ENCODE measurements around the gene TSACC.
A peak's percentile ranks its signal among the peaks of the same experiment; 100 is the strongest.
"Not testable (repeated sequence)": the region's sequence is repeated elsewhere in the genome, so short reads cannot be mapped to it uniquely, and the experiment has no call there.

Gene TSACC

DNA sequence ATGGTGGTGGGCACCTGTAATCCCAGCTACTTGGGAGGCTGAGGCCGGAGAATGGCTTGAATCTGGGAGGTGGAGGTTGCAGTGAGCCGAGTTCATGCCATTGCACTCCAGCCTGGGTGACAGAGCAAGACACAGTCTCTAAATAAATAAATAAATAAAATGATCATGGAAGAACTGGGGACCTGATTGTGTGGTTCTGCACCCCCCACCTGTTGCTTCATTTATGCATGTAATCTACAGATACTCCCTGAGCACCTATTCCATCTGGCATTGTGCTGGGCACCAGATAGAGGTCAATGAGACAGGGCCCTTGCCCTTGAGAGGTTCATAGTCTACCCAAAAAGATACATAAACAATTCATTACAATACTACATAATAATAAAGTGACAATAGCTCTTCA is 19.7 kb downstream of the TSACC start:
- Mint-ChIP-seq H3K4me3 (no peak overlapping the region), H3K27me3 (peaks cover 26 to 52% of the 10 kb centered on the region in 2 donors), H3K9me3 (no peaks in the 10 kb centered on the region), H3K36me3 (ENCODE audit: insufficient read depth) (no peaks in the 10 kb centered on the region), H3K4me1 (ENCODE audit: low read depth in 2 of 2) (peaks cover 3 to 4% of the 10 kb centered on the region in 2 donors), H3K27ac (no peak overlapping the region)
- DNase-seq (no peak), ATAC-seq (replicated peaks) (no peak)

DNA sequence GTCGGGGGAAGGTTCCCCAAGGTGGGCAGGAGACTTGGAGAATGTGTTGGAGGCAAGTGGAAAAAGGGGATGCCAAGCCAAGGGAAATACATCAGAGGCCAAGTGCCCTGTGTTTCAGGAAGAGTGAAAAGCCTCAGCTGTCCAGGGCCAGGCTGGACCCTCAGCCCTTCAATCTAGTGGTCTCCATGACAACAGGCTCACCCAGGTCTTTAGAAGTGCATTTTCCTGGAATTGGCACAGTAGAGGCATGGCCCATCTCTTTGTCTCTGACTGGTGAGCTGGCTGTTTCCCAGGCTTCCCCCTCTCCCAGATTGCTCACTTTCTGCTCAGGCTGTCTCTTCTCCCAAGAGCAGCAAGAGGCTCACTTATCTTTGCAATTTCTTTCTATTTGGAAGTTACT is 20.3 kb downstream of the TSACC start:
- H3K36me3 Mint-ChIP-seq (ENCODE audit: insufficient read depth): no peaks in the 10 kb centered on the region
- H3K4me3 Mint-ChIP-seq: no peak overlapping the region
- H3K27ac Mint-ChIP-seq: no peak overlapping the region

DNA sequence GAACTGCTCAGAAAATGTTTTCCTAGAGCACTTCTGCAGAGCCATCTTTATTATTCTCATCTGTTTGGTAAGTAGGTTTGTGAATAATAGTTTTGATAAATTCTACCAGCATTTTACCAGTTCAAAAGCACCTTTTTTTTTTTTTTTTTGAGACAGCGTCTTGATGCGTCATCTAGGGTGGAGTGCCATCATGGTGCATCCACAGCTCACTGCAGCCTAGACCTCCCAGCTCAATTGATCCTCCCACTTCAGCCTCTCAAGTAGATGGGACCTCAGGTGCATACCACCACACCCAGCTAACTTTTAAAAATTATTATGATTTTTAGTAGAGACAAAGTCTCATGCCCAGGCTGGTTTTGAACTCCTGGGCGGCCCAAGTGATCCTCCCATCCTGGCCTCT is 20.9 kb downstream of the TSACC start:
- ATAC-seq (replicated peaks): no peak
- peaks cover 33 to 57% of the 10 kb centered on the region in 2 donors for H3K27me3 Mint-ChIP-seq
- no peak for DNase-seq

More for the DNA sequence above, 20.3 kb downstream of the TSACC start:
- ATAC-seq (replicated peaks) (no peak), DNase-seq (no peak)
- Mint-ChIP-seq H3K27me3 (peaks cover 27 to 52% of the 10 kb centered on the region in 2 donors), H3K9me3 (no peaks in the 10 kb centered on the region), H3K4me1 (ENCODE audit: low read depth in 2 of 2) (peaks cover 3 to 4% of the 10 kb centered on the region in 2 donors)

DNA sequence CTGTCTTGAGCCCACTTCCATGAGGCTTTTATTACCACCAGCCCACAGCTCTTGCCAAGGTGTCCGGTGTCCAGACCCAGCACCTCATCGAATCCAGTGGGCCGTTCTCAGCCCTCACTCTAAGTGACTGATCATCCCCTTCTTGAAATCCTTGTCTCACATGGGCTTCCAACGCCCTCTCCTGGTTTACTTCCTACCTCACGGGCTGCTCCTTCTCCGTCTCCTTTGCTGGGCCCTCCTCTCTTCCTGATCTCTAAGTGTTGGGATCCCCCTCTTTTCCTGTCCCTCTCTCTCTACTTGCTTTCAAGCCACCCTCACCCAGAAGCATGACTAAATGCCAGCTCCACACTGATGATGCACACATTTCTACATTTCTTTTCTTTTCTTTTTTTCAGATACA is 21.6 kb downstream of the TSACC start:
- Mint-ChIP-seq H3K27me3 (peaks cover 39 to 57% of the 10 kb centered on the region in 2 donors), H3K4me1 (ENCODE audit: low read depth in 2 of 2) (peaks cover 3 to 4% of the 10 kb centered on the region in 2 donors), H3K36me3 (ENCODE audit: insufficient read depth) (no peaks in the 10 kb centered on the region), H3K27ac (no peak overlapping the region), H3K9me3 (no peaks in the 10 kb centered on the region), H3K4me3 (no peak overlapping the region)
- ATAC-seq (replicated peaks) (no peak), DNase-seq (no peak)

More for the DNA sequence above, 20.9 kb downstream of the TSACC start:
- Mint-ChIP-seq H3K27ac (no peak overlapping the region), H3K9me3 (no peaks in the 10 kb centered on the region), H3K4me3 (no peak overlapping the region), H3K4me1 (ENCODE audit: low read depth in 2 of 2) (peaks cover 3 to 4% of the 10 kb centered on the region in 2 donors), H3K36me3 (ENCODE audit: insufficient read depth) (no peaks in the 10 kb centered on the region)

DNA sequence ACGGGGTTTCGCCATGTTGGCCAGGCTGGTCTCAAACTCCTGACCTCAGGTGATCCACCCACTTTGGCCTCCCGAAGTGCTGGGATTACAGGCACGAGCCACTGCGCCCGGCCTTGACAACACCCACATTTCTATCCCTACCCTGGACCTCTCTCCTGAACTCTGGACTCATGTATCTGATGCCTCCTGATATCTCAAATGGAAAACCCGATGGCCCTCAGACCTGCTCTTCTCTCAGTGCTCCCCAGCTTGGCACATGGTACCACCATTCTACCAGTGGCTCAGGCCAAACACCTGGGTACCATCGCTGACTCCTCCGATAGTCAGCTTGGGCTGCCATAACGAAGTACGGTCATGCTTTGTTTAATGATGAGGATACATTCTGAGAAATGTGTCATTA is 22.2 kb downstream of the TSACC start:
- DNase-seq (no peak), ATAC-seq (replicated peaks) (no peak)
- Mint-ChIP-seq H3K27ac (no peak overlapping the region), H3K36me3 (ENCODE audit: insufficient read depth) (no peaks in the 10 kb centered on the region), H3K9me3 (no peaks in the 10 kb centered on the region), H3K27me3 (peaks cover 43 to 57% of the 10 kb centered on the region in 2 donors), H3K4me3 (no peak overlapping the region), H3K4me1 (ENCODE audit: low read depth in 2 of 2) (peaks cover 3 to 4% of the 10 kb centered on the region in 2 donors)

DNA sequence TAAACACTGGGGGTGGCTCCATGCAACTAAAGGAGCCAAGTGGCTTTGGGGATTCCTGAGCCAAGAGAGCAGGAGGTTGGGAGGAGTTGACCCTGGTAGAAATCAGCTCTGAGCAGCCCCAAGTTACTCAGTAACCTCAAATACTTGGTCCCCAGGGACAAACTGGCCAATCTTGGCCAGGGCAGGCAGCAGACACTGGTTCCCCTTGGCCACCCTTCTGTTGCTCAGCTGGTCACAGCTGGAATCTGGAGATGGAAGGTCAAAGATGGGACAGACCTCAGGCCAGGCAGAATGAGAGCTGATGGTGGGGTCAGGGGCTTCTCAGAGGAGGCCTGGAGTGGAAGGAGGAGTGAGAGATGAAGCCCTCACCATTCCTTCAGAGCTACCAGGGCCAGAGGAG is 27.4 kb downstream of the TSACC start:
- H3K4me3 Mint-ChIP-seq: no peak overlapping the region
- H3K4me1 Mint-ChIP-seq (ENCODE audit: low read depth in 2 of 2): peaks cover 5% of the 10 kb centered on the region in 2 donors
- no peak for ATAC-seq (replicated peaks)
- H3K27me3 Mint-ChIP-seq: peaks cover 49 to 66% of the 10 kb centered on the region in 2 donors
- no peak for DNase-seq
- no peaks in the 10 kb centered on the region for H3K36me3 Mint-ChIP-seq (ENCODE audit: insufficient read depth)
- no peaks in the 10 kb centered on the region for H3K9me3 Mint-ChIP-seq
- H3K27ac Mint-ChIP-seq: no peak overlapping the region

DNA sequence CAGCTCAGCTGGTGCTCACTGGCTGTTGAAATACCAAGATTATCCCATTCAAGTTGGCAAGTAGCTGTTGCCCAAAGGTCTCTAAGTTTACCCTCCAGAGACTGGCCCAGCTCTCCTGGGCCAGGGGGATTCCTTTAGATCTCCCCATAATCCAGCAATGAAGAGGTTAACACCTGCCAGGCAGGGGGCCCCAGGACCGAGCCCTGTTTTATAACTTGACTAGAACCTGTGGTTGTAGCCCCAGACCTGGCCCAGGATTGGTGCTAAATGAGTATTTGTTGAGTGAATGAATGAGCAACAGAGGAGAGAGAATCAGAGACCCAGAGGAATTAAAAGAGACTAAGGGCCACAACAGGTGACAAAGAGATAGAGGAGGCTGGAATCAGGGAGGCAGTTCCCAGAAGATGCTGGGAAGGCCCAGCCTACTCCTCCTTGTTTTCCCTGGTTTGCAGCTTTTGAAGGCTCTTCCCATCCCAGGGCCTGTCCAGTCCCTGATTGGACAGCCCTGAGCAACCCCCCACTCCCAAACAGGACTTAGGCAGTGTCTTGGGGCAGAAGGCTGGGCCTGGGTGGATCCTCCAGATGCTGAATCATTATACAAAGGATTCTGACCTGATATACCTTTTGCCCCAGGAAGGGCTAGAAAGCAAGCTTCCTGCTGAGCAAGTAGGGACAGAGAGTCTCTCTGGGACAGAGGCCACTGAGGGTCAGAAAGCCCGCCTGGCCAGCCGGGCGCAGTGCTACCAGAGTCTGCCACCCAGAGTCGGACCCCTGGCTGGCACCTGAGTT is 28.2 kb downstream of the TSACC start:
- H3K9me3 Mint-ChIP-seq: no peaks in the 10 kb centered on the region
- H3K27me3 Mint-ChIP-seq: peaks cover 48 to 68% of the 10 kb centered on the region in 2 donors
- no peak overlapping the region for H3K4me3 Mint-ChIP-seq
- peaks cover 5% of the 10 kb centered on the region in 2 donors for H3K4me1 Mint-ChIP-seq (ENCODE audit: low read depth in 2 of 2)
- no peak overlapping the region for H3K27ac Mint-ChIP-seq
- no peaks in the 10 kb centered on the region for H3K36me3 Mint-ChIP-seq (ENCODE audit: insufficient read depth)
- DNase-seq (no peak), ATAC-seq (replicated peaks) (no peak)

DNA sequence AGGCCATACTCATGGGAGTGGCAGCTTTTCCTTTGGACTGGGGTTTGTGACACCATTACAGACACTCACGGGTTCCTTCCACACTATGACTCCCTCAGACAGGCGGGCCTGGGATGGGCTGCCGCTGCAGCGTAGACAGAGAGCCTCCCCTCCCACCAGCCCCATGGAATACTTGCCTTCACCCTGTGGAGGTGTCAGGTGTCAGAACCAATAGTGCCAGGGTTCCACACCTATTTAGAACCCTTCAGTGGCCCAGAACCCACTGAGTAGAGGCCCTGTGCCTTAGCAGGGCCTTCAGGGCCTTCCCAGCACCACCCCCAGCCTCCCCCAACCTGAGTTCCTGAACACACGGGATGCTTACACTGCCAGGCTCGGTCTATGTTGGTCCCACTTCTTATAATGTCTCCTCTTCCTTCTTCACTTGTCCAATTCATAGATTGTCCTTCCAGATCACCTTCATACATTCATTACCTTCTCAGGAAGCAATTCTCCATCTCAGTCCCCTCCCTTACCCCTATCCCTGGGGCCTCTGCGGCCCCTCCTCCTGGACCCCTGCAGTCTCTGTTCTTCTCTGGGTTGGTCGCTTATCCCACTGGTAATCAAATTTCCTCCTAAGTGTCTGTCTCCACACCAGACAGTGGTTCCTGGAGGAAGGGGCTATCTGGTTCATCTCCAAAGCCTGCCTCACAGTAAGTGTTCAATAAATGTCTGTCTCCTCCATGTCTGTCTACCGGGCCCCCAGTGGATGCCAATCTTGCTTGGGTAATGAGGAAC is 29.2 kb downstream of the TSACC start:
- no peaks in the 10 kb centered on the region for H3K36me3 Mint-ChIP-seq (ENCODE audit: insufficient read depth)
- H3K4me3 Mint-ChIP-seq: no peak overlapping the region
- no peak overlapping the region for H3K27ac Mint-ChIP-seq
- ATAC-seq (replicated peaks): no peak
- peaks cover 5% of the 10 kb centered on the region in 2 donors for H3K4me1 Mint-ChIP-seq (ENCODE audit: low read depth in 2 of 2)
- DNase-seq: no peak
- H3K9me3 Mint-ChIP-seq: no peaks in the 10 kb centered on the region
- peaks cover 54 to 78% of the 10 kb centered on the region in 2 donors for H3K27me3 Mint-ChIP-seq

DNA sequence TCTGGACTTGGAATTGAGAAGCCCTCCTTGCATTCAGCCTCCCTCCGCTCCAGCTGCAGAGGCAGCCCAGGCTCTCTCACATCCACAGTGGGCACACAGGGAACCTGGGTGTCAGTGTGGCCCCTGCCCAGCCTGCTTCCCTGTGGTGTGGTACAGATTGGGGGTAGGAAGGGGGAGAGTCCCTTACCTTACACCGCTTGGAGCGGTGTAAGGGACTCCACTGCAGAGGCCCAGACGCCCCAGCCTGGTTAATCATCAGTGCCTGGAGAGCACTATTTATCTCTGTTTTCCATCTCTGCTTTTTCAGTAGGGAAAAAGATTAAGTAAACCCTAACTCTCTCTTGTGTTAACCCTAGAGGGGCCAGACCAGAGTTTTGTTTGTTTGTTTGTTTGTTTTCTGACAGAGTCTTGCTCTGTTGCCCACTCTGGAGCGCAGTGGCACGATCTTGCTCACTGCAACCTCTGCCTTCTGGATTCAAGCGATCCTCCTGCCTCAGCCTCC is 29.9 kb downstream of the TSACC start:
- ATAC-seq (replicated peaks) (no peak), DNase-seq (no peak)
- Mint-ChIP-seq H3K27me3 (peaks cover 58 to 84% of the 10 kb centered on the region in 2 donors), H3K9me3 (no peaks in the 10 kb centered on the region), H3K4me1 (ENCODE audit: low read depth in 2 of 2) (peaks cover 5% of the 10 kb centered on the region in 2 donors), H3K27ac (no peak overlapping the region), H3K4me3 (no peak overlapping the region), H3K36me3 (ENCODE audit: insufficient read depth) (no peaks in the 10 kb centered on the region)

DNA sequence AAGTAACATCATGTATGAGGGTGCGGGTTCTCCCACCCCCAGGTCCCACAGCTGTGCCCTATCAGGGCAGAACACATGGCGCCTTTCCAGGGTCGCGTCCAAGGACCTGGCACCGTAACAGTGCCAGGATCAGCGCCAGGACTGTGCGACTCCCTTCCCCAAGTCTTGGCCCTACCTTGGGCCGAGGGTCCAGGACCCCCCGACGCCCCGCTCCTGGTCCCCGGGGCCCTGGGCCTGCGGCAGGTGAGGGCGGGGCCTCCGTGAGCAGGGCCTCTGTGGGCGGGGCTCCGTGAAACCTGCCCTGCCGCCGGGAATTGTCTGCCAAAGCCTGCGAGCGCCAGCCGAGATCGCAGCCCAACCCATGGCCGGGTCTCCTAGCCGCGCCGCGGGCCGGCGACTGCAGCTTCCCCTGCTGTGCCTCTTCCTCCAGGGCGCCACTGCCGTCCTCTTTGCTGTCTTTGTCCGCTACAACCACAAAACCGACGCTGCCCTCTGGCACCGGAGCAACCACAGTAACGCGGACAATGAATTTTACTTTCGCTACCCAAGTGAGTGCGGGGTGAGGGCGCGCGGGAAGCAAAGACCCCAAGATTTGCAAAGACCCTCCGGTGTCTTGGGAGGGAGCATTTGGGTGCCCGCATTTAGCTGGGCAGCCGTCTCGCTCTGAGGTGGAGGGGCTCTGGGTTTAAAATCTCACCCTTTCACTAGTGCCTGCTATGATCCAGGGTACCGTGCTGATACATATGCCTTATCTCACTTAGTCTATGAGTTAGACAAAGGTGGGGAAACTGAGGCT is 30.8 kb downstream of the TSACC start, which contains the start of gene RHBG:
Gene RHBG (plus strand): TSS at position 323 of the 796 bp plus-strand sequence. CDS start 39 bp downstream, at position 362.
- H3K27ac Mint-ChIP-seq: no peak within 1 kb of the TSS
- H3K4me3 Mint-ChIP-seq: peak within 1 kb of the TSS; percentile 64 to 71
- H3K9me3 Mint-ChIP-seq: no peaks in the 10 kb centered on the region
- peaks cover 5% of the 10 kb centered on the region in 2 donors for H3K4me1 Mint-ChIP-seq (ENCODE audit: low read depth in 2 of 2)
- H3K36me3 Mint-ChIP-seq (ENCODE audit: insufficient read depth): no peaks in the 10 kb centered on the region
- ATAC-seq (replicated peaks) (peak; percentile 44), DNase-seq (no peak)
- H3K27me3 Mint-ChIP-seq: peaks cover 53 to 83% of the 10 kb centered on the region in 2 donors

DNA sequence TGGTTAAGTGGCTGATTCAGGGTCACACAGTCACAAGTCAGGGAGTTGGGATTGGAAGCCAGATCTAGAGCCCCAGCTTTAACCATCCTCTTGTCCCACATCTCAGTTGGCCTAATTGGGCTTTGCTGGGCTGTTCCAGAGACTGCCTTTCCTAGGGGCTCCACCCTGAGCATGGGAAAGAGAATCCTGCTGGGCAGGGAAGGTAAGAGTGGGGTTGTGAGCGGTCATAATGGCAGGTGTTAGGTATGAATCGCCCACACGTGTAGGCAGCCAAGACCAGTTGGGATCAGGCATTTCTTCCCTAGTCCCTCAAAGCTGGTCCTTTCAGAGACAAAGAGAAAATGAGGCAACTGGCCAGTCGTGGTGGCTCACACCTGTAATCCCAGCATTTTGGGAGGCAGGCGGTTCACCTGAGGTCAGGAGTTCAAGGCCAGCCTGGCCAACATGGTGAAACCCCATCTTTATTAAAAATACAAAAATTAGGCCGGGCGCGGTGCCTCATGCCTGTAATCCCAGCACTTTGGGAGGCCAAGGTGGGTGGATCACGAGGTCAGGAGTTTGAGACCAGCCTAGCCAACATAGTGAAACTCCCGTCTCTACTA is 31.5 kb downstream of the TSACC start:
- H3K36me3 Mint-ChIP-seq (ENCODE audit: insufficient read depth); ATAC-seq (replicated peaks); H3K4me1 Mint-ChIP-seq (ENCODE audit: low read depth in 2 of 2); H3K27ac Mint-ChIP-seq; DNase-seq; H3K9me3 Mint-ChIP-seq: not testable (repeated sequence)
- Mint-ChIP-seq H3K4me3 (peak overlapping the region in 1 of 2 donors; percentile 71), H3K27me3 (peaks cover 53 to 79% of the 10 kb centered on the region in 2 donors)

DNA sequence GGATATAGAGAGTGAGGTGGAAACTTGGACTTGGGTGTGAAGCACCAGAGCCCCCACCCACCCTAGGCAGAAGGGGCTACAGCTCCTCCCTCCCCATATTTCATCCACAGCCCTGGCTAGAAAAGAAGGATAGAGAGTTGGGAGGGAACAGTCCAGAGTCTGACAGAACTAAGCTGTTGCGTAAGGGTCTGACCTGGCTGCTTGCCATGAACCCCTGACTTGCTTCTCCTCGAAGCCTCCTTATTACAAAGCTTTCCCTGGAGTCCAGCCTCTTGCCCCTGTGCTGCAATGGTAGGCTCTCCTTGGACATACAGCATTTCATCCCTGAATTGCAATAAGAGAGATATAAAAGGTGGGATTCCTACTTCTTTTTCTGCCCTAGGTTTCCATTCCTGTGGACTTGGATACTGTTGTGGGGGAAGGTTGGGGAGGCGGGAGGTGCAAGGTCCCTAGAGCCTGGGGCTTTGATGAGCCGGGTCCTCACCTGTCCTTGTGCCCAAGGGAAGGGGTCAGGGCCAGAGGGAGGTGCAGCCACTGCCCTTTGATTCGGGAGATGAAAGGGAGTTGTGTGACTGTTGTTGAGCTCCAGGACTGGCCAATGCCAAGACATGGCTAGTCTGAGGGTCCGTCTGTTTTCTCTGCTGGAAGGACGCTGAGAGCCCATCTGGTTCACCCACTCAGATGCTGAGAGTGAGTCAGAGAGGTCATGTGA is 33.4 kb downstream of the TSACC start:
- no peak overlapping the region for H3K4me3 Mint-ChIP-seq

More for the DNA sequence above, 33.4 kb downstream of the TSACC start:
- H3K9me3 Mint-ChIP-seq: no peaks in the 10 kb centered on the region
- ATAC-seq (replicated peaks) (no peak), DNase-seq (no peak)
- H3K27me3 Mint-ChIP-seq: peaks cover 46 to 70% of the 10 kb centered on the region in 2 donors
- H3K4me1 Mint-ChIP-seq (ENCODE audit: low read depth in 2 of 2): peaks cover 5% of the 10 kb centered on the region in 2 donors
- H3K27ac Mint-ChIP-seq: no peak overlapping the region
- no peaks in the 10 kb centered on the region for H3K36me3 Mint-ChIP-seq (ENCODE audit: insufficient read depth)

Data from effector memory CD8-positive, alpha-beta T cell (primary cell).